OCI-LY1 (cell line): Measurements from ENCODE around the gene IGF2BP3.

Source experiments
- CTCF ChIP-seq: fragments of 200-600 bp; sonication (generic), shearing (Covaris generic); IDR thresholded peaks from 2 replicates; pipeline ENCODE4 v1.5.1; 2017; ENCODE audit warnings: mild to moderate bottlenecking, antibody characterized with exemption, low read length, moderate library complexity, mixed read lengths
- EZH2 ChIP-seq: fragments of 200-600 bp; sonication (generic), shearing (Covaris generic); IDR thresholded peaks from 2 replicates; pipeline ENCODE4 v1.8.0; 2017; ENCODE audit warnings: borderline replicate concordance, mixed run types, mild to moderate bottlenecking, antibody characterized with exemption, low read length, moderate library complexity, mixed read lengths

DNA sequence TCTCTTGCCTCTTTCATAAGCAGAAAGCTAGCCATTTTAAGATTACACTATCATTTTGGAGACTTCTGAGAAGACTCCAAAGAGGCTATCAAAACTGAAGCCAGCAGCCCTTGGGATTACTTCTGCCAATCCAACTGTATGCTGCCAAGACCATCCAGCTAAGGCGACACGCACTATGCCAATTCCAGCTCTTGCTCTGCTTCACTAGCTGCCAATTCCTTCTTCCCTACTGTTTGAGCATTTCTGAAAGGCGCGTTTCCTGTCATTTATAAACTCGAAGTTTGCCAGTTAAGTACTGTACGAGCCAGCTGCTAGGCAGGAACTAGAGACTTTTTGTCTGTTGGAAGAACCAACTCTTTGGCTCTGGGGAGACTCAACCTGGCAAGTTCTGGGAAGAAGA, 134.7 kb downstream of the IGF2BP3 start:
- no peak for TF ChIP-seq CTCF
- TF ChIP-seq EZH2 = no peak
